CD4-positive, alpha-beta T cell treated with Interleukin-6 at 100 ng/mL for 8 hours (primary cell): Measurements from ENCODE around the gene ATXN7L1.
"Not testable (repeated sequence)": the region's sequence is repeated elsewhere in the genome, so short reads cannot be mapped to it uniquely, and the experiment has no call there.

Source experiments
- DNase-seq: peaks from one replicate; pipeline ENCODE4 v3.0.0-alpha.2; 2020; ENCODE audit warnings: mixed read lengths, low spot score

Gene ATXN7L1

GRCh38 chr7:105892387-105892786 lies 16.0 kb upstream of the ATXN7L1 start:
- DNase-seq, result no peak

- DNase-seq, result peak; percentile 11
Observed at GRCh38 chr7:105890290-105890997, 14.0 kb upstream of the ATXN7L1 start.

- no peak for DNase-seq
Observed at GRCh38 chr7:105887569-105888189, 11.3 kb upstream of the ATXN7L1 start.

GRCh38 chr7:105886776-105887175 lies 10.4 kb upstream of the ATXN7L1 start:
- no peak for DNase-seq

GRCh38 chr7:105885387-105886111 lies 9.2 kb upstream of the ATXN7L1 start:
- DNase-seq, result peak; percentile 12

DNA sequence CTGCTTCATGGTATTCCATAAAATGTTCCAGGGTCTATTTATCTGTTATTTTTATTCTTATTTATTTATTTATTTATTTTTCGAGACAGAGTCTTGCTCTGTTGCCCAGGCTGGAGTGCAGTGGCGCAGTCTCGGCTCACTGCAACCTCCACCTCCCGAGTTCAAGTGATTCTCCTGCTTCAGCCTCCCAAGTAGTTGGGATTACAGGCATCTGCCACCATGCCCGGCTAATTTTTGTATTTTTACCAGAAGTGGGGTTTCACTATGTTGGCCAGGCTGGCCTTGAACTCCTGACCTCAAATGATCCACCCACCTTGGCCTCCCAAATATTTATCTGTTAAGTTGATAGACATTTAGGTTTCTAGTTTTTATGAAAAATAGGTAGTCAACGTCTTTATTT lies 6.8 kb upstream of the ATXN7L1 start:
- DNase-seq, result not testable (repeated sequence)

GRCh38 chr7:105881439-105881838 lies 5.0 kb upstream of the ATXN7L1 start:
- no peak for DNase-seq

DNA sequence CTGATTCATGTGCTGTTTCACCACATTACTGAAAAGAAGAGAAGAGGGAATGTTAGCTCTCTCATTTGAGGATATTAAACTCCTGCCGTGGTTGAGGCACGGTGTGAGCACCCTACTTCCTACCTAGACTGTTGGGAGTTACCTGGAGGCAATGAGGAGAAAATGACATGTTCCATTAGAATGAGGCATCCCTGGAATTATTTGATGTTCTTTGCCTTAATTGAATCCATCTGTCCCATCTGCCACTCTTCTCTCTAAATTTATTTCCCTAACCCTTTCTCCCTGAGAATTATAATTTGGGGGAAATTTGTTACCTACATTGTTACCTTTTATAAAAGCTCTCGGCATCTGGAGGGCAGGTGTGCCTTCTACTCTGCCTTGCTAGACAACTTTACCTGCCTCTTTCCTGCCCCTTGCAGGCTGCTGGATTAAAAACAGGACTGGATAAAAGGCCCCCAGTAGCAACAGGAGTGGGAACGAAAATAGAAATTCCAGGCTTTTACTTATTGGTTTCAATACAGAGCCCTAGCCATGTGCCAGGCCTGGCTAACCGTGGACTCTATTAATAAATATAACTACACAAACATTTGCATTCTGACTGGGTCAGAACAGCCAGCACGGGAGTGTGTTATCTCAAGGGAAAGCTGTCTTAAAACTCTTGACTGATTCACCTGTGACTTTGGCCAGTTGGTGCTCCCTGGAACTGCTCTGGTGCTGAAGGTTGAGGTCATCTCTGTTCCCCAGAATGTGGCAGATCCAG lies 4.4 kb upstream of the ATXN7L1 start:
- DNase-seq, result no peak

DNA sequence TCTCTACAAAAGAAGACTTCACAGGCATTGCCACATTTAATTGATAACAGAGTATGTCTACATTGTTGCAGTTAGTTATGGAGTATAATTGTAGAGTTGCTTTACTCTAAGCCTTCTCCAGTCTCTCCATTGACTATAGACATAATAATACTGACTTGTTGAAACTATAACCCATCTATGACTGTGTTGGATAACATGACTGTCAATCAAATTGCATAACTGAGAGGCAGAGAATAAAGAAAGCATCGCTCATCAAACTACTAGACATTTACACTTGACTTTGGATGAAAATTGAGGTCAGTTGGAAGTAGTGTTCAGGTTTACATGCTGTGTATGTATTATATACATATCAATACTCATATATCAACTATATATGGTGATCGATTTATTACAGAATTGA lies 3.4 kb upstream of the ATXN7L1 start:
- DNase-seq, result no peak

DNA sequence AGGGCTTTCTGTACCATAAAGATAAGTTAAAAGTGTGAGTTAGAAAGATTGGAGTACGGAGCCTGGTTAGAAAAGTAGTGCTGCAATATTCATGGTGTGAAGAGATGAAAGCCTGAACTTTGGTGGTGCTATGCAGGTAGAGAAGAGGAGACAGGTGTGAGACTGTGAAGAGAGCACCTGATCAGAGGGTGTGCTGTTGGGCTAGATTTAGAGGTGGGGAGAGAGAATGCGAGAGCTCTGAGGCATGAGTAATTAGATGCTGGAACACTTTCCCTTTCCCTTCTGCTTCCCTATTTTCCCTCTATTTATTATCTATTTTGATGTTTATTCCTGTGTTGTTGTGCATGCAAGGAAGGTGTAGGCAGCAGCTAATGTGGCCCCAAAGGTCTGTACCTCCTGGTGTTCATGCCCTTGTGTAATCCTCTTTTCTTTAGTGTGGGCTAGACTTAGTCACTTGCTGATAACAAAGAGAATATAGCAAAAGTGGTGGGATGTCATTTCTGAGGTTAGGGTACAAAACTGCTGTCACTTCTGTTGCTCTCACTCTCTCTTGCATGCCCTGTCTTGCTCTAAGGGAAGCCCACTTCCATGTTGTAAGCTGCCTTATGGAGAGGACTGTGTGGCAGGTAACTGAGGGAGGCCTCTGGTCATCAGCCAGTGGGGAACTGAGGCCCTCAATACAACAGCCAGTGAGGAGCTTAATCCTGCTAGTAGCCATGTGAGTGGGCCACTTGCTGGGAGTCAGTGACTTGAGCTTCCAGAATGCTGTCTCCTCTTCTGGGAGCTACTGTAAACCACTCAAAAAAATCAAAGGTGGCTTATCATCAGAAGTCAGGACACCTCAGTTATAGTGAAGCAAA lies 2.6 kb upstream of the ATXN7L1 start:
- no peak for DNase-seq

GRCh38 chr7:105877736-105878135 lies 1.3 kb upstream of the ATXN7L1 start:
- DNase-seq, result no peak

GRCh38 chr7:105876964-105877601 lies 684 bp upstream of the ATXN7L1 start:
- DNase-seq, result no peak

GRCh38 chr7:105875505-105875904 lies 894 bp downstream of the ATXN7L1 start:
- no peak for DNase-seq

DNA sequence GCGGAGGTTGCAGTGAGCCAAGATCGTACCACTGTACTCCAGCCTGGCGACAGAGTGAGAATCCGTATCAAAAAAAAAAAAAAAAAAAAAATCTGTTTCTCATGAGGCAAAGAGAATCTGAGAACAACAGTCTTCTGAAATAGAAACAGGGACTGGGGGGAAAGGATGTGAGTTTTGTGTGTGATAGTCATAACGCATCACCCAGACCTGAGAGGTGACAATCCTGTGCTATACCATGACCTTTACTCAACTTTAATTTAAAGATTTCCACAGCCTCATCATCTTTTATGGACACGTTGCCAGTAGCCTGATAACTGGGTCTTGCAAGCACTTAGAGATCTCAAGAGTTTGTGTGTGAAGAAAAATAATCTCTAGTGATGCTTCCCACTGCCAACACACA lies 2.3 kb downstream of the ATXN7L1 start:
- DNase-seq, result no peak

DNA sequence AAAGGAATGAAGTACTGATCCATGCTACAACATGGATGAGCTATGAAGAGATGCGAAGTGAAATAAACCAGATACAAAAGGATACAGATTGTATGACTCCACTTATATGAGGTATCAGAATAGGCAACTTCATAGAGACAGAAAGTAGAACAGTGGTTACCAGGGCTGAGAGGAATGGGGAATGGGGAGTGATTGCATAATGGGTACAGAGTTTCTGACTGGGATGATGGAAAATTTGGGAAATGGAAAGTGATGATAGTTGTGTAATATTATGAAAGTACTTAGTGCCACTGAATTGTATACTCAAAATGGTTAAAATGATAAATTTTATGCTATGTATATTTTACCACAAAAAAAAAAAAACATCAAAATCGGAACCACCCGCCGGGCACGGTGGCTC lies 3.9 kb downstream of the ATXN7L1 start:
- no peak for DNase-seq

DNA sequence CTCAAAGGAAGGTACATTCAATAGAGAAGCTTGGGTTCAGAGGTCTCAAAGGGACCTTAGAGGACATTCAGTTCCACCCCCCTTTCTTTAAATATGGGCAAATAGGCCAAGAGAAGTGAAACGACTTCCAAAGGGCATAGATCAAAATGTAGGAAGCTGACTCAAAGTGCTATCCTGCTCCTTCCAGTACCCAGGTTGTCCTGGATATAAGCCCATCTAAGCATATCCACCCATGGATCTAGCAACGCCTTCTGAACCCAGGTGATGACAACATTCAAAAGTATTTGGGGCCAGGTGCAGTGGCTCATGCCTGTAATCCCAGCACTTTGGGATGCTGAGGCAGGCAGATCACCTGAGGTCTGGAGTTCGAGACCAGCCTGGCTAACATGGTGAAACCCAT lies 5.3 kb downstream of the ATXN7L1 start:
- DNase-seq, result no peak

- DNase-seq, result no peak
Observed at GRCh38 chr7:105866102-105866801, 10.1 kb downstream of the ATXN7L1 start.

DNA sequence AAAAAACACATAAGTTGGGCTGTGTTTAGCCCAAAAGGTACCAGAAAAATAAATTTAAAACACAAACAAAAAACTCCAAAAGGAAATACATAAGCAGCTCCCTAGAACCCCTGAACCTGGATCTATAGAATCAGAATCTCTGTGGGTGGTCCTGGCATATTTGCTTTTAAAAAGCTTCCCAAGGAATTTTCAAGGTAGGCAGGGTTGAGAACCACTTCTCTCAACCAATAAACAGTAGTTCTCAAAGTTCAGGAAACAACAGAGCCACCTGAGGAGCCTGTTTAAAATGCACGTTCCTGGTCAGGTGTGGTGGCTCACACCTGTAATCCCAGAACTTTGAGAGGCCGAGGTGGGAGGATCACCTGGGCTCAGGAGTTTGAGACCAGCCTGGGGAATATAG lies 12.5 kb downstream of the ATXN7L1 start:
- DNase-seq, result no peak

DNA sequence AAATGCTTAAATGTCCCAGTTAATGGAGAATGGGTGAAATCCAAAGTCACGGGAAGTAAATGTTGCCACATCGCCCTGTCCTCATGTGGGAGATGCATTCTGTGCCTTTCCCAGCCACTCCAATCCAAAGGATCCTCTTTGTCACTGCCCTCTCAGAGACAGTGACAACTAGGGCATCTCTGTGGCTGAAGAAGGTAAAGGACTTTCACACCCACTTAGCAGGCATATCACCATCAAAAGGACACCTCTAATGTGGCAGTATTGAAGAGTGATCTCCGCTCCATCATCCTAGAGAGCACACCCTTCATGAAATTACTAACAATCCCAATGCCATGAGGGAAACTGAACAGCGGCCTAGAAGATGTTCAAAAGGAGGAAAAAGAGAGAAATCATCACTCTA lies 13.6 kb downstream of the ATXN7L1 start:
- no peak for DNase-seq

- no peak for DNase-seq
Observed at GRCh38 chr7:105862276-105862675, 14.1 kb downstream of the ATXN7L1 start.
